ENCODE data around the gene KIAA0586.

DNA sequence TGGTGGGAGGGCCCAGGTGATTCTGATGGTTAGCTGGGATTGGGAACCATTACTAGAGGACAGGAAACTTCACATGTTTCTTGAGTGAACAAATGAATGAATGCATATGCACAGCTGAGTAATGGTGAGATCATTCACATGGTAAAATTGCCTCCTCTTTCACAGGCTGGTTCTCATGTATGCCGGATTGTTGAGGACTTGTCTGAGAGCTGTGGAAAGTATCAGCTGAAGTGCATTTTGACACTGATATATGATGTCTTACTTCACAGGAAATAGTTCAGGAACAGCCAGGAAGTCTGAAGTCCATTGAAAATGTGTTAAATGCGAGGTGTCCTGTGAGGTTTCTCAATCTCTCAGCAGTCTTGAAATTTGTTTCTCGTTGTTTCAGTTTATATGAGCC lies 132.7 kb downstream of the KIAA0586 start:
- TF ChIP-seq, protein P1, sequence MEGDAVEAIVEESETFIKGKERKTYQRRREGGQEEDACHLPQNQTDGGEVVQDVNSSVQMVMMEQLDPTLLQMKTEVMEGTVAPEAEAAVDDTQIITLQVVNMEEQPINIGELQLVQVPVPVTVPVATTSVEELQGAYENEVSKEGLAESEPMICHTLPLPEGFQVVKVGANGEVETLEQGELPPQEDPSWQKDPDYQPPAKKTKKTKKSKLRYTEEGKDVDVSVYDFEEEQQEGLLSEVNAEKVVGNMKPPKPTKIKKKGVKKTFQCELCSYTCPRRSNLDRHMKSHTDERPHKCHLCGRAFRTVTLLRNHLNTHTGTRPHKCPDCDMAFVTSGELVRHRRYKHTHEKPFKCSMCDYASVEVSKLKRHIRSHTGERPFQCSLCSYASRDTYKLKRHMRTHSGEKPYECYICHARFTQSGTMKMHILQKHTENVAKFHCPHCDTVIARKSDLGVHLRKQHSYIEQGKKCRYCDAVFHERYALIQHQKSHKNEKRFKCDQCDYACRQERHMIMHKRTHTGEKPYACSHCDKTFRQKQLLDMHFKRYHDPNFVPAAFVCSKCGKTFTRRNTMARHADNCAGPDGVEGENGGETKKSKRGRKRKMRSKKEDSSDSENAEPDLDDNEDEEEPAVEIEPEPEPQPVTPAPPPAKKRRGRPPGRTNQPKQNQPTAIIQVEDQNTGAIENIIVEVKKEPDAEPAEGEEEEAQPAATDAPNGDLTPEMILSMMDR (IDR thresholded peaks at IDR 0.05 in 4 of 5, conservative IDR thresholded peaks at IDR 0.05 in 1 of 5) = no peak
- TF ChIP-seq POLR2A (IDR thresholded peaks at IDR 0.05) = no peak
